ENCODE measurements around the gene TEX11.

GRCh38 chrX:70553516-70553915 is 355.0 kb downstream of the TEX11 start:
- no peak for TF ChIP-seq CTCF (IDR thresholded peaks at IDR 0.05)
- TF ChIP-seq EP300 (IDR thresholded peaks at IDR 0.05) = no peak
